K562 (cell line): Measurements from ENCODE around the gene AP1B1. TPM values are rescaled to one million over a fixed set of nuclear protein-coding genes. Genes with fewer than 3 reads are reported as not detected.

Experiments
- ATAC-seq: fragments of 200-7000 bp; cut with Tn5 transposase; 3 replicates; pipeline ENCODE4 v1.9.1; 2020; ENCODE audit warnings: moderate library complexity
- BruUV-seq: library from RNA; stranded (reverse); fragments of 400-500 nt; replicated peaks from 2 replicates; lab custom pipeline; 2021; lab: Mats Ljungman, UMichigan
- CTCF ChIA-PET: fragments of 300-600 bp; formaldehyde crosslinking; extraction: SDS; loops from one replicate; lab custom pipeline; 2021; ENCODE audit warnings: low intra/inter-chr PET ratio; lab: Yijun Ruan, JAX
- POLR2A ChIA-PET: fragments of 300-600, 350-650 bp; sonication (Branson Sonifier 250); formaldehyde crosslinking; extraction: SDS; loops from one replicate; lab custom pipeline; 2021; ENCODE audit warnings: antibody characterized with exemption, inconsistent platforms; lab: Yijun Ruan, JAX
- DNase-seq, 4 experiments: peaks; one replicate each; pipeline versions ENCODE4 v3.0.0 to v3.0.0-alpha.2; 2011 to 2018; ENCODE audit warnings: low spot score in 3 of 4, mixed read lengths in 3 of 4; ENCODE audit errors: extremely low read depth in 1 of 4
- FAIRE-seq: peaks from 2 replicates; lab custom pipeline; 2011; peaks lifted over from hg19 to GRCh38; lab: Jason Lieb, UNC
- H2AFZ ChIP-seq: 2 replicates; pipeline ENCODE4 v1.6.0; 2011; ENCODE audit warnings: low read depth, low read length, control low read depth, inconsistent platforms
- H3K27ac ChIP-seq: fragments of 200-600 bp; 3 replicates; pipeline ENCODE4 v1.8.0; 2011; ENCODE audit warnings: low read depth, mild to moderate bottlenecking, control low read depth, inconsistent platforms, low read length, moderate library complexity, mixed read lengths; ENCODE audit errors: extremely low read depth
- H3K27me3 ChIP-seq, 2 experiments: fragments of 300-600 bp in 1 of 2; 2 replicates in 1 of 2; 3 replicates in 1 of 2; pipeline versions ENCODE4 v1.6.0 to v1.8.0; 2011; ENCODE audit warnings: inconsistent platforms in 2 of 2, low read length in 2 of 2, mild to moderate bottlenecking in 1 of 2, mixed read lengths in 1 of 2, moderate library complexity in 1 of 2; ENCODE audit not compliant: control insufficient read depth in 2 of 2, insufficient read depth in 2 of 2
- H3K36me3 ChIP-seq: fragments of 300-600 bp; 3 replicates; pipeline ENCODE4 v1.8.0; 2011; ENCODE audit warnings: mild to moderate bottlenecking, low read length, inconsistent platforms; ENCODE audit not compliant: control insufficient read depth, insufficient read depth
- H3K4me1 ChIP-seq, 2 experiments: fragments of 200-600 bp in 1 of 2; replicated peaks in 1 of 2; 2 replicates in 1 of 2; 3 replicates in 1 of 2; pipeline versions ENCODE4 v1.5.1 to v1.8.0; 2011; ENCODE audit warnings: inconsistent platforms in 2 of 2, low read length in 2 of 2, mild to moderate bottlenecking in 1 of 2, mixed read lengths in 1 of 2, moderate library complexity in 1 of 2; ENCODE audit not compliant: control insufficient read depth in 2 of 2, insufficient read depth in 2 of 2
- H3K4me2 ChIP-seq: 2 replicates; pipeline ENCODE4 v1.6.1; 2011; ENCODE audit warnings: low read length, control low read depth, inconsistent platforms, mixed read lengths; ENCODE audit not compliant: insufficient read depth
- H3K4me3 ChIP-seq: fragments of 200-600 bp; sonication (generic), shearing (Covaris generic); 2 replicates; pipeline ENCODE4 v1.5.1; 2016; ENCODE audit warnings: control low read depth, inconsistent platforms
- H3K79me2 ChIP-seq: fragments of 200-600 bp; 3 replicates; pipeline ENCODE4 v1.8.0; 2011; ENCODE audit warnings: low read length, inconsistent platforms; ENCODE audit not compliant: control insufficient read depth, insufficient read depth
- H3K9ac ChIP-seq, 2 experiments: 2 replicates each; pipeline versions ENCODE4 v1.6.0 to v1.6.1; 2011; ENCODE audit warnings: low read depth in 2 of 2, low read length in 2 of 2, control low read depth in 1 of 2, inconsistent platforms in 1 of 2, mild to moderate bottlenecking in 1 of 2, mixed read lengths in 1 of 2; ENCODE audit not compliant: insufficient read depth in 1 of 2
- H3K9me1 ChIP-seq: one replicate; pipeline ENCODE4 v1.6.0; 2011; ENCODE audit warnings: inconsistent platforms, mild to moderate bottlenecking, low read length, moderate library complexity; ENCODE audit not compliant: control insufficient read depth, insufficient read depth
- H3K9me3 ChIP-seq: replicated peaks from 2 replicates; pipeline ENCODE4 v1.5.1; 2011; ENCODE audit warnings: low read depth, low read length, inconsistent platforms; ENCODE audit not compliant: control insufficient read depth, insufficient read depth
- H4K20me1 ChIP-seq: replicated peaks from 2 replicates; pipeline ENCODE4 v1.6.1; 2011; ENCODE audit warnings: low read length, inconsistent platforms, mixed read lengths; ENCODE audit not compliant: control insufficient read depth, insufficient read depth
- ATF3 ChIP-seq, 2 experiments: fragments of 450-650 bp in 1 of 2; sonication (generic) in 1 of 2; formaldehyde crosslinking in 1 of 2; IDR thresholded peaks in 1 of 2; conservative IDR thresholded peaks in 1 of 2; 2 replicates each; pipeline versions ENCODE4 v1.6.1 to v1.8.1; 2016 to 2023; ENCODE audit warnings: mild to moderate bottlenecking in 2 of 2, moderate library complexity in 2 of 2, inconsistent platforms in 1 of 2, missing genetic modification reagents in 1 of 2
- DACH1 ChIP-seq: fragments of 450-650 bp; IDR thresholded peaks from 2 replicates; pipeline ENCODE4 v1.6.1; 2018; ENCODE audit not compliant: partially characterized antibody
- MCM2 ChIP-seq: fragments of 450-650 bp; IDR thresholded peaks from 2 replicates; pipeline ENCODE4 v1.6.1; 2017; ENCODE audit warnings: low read depth, mild to moderate bottlenecking
- STAT5A ChIP-seq: IDR thresholded peaks from 2 replicates; pipeline ENCODE4 v1.6.1; 2012; ENCODE audit warnings: low read length, inconsistent platforms, borderline replicate concordance
- ZFX ChIP-seq: sonication (generic); formaldehyde crosslinking; IDR thresholded peaks from 2 replicates; pipeline ENCODE4 v1.8.0; 2022; ENCODE audit warnings: mild to moderate bottlenecking, missing genetic modification reagents, moderate library complexity
- ZNF316 ChIP-seq: fragments of 450-650 bp; IDR thresholded peaks from 2 replicates; pipeline ENCODE4 v1.6.1; 2016
- WGBS: fragments of 100-300 bp; shearing (Covaris generic); methylation state at CpG from one replicate; pipeline ENCODE4 v1.1.6; 2016; ENCODE audit warnings: low coverage, mixed read lengths; ENCODE audit not compliant: insufficient coverage; ENCODE audit errors: missing lambda C conversion rate; 5-methylcytosine and 5-hydroxymethylcytosine counted together
- in situ Hi-C: fragments of 300-500 bp; cut with MboI; formaldehyde crosslinking; loops from 4 replicates; pipeline ENCODE4 v1.15.0; 2018; ENCODE audit warnings: inconsistent platforms, mixed read lengths
- intact Hi-C: fragments of 100-400 bp; cut with micrococcal nuclease; formaldehyde crosslinking; loops from 2 replicates; pipeline ENCODE4 v1.14.2; 2022
- polyA plus RNA-seq, 8 experiments: library from polyadenylated mRNA; depleted of rRNA in 4 of 8; stranded (reverse) in 5 of 8; unstranded in 3 of 8; fragments of >200 nt; fragmentation: Nextera tagmentation in 2 of 8; fragmentation: Illumina TruSeq in 1 of 8; extraction: Ambion mirVana in 2 of 8; extraction: Trizol in 1 of 8; gene quantifications; 2 replicates each; pipeline versions ENCODE4 v1.2.1 to v1.2.3, GENCODE V29; 2011 to 2014; ENCODE audit warnings: inconsistent platforms in 1 of 8, missing spikeins in 1 of 8
- total RNA-seq, 7 experiments: library from RNA; depleted of rRNA in 6 of 7; stranded (reverse); fragments of >200 nt in 6 of 7; fragmentation: Illumina TruSeq in 2 of 7; extraction: Trizol in 2 of 7; gene quantifications; 2 replicates each; pipeline versions ENCODE4 v1.2.1 to v1.2.3, GENCODE V29; 2011 to 2021; ENCODE audit warnings: low replicate concordance in 1 of 7

AP1B1 gene
- total and polyA plus RNA-seq, 9 of the 15 experiments (the other 6 are each of a cell fraction or from before 2014, with no cell fraction given): 1.2 to 60.9 (median 30.1) TPM

GRCh38 chr22:29435236-29436136, 47.1 kb upstream of the AP1B1 start:
- Histone ChIP-seq H3K9ac (no peak overlapping the region), H3K4me2 (no peak overlapping the region), H3K4me3 (no peak overlapping the region), H3K9me3 (no peaks in the 10 kb centered on the region), H3K27ac (no peak overlapping the region), H3K79me2 (no peaks in the 10 kb centered on the region), H3K4me1 (no peaks in the 10 kb centered on the region), H3K36me3 (no peaks in the 10 kb centered on the region), H2AFZ (no peak overlapping the region), H3K9me1 (no peaks in the 10 kb centered on the region), H4K20me1 (no peaks in the 10 kb centered on the region), H3K27me3 (peaks cover 5% of the 10 kb centered on the region in 2 experiments; a peak in 2 of 5 replicates)
- ATAC-seq (no peak), DNase-seq (no peak), FAIRE-seq (no peak)
- in situ Hi-C loops: no loop called here
- 0% methylated on average over 5 of the region's 5 CpGs for WGBS
- POLR2A ChIA-PET: interaction anchor here (0.5 to 0.8 kb wide), 2 partner anchors 10 to 13 kb away, joined by 3 read pairs; no protein-coding TSS in a partner anchor
- 0 out of 2 replicates have a peak, but pooled peaks have one; percentile 5 for TF ChIP-seq ZNF316
- no peak for TF ChIP-seq DACH1
- no TSS peak for BruUV-seq
- intact Hi-C loops: no loop called here
- CTCF ChIA-PET: no interaction called here

DNA sequence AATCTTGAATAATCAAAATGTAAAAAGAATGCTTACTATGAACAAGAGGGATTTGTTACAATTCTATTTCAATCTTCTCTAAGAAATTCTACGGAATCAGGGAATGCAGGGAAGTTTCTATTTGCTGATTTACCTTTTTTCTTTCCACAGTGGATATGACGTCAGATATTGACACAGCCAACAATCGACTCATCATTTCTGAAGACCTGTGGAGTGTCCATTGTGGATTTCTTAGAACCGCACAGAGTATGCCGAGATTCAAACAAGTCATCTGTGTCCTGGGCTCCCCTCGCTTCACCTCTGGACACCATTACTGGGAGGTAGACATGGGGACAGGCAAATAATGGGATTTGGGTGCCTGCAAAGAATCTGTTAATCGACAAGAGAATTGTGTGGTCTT, 45.9 kb upstream of the AP1B1 start:
- Histone ChIP-seq H4K20me1 (no peaks in the 10 kb centered on the region), H2AFZ (no peak overlapping the region), H3K9ac (no peak overlapping the region), H3K27me3 (peaks cover 5% of the 10 kb centered on the region in 2 experiments; a peak in 2 of 5 replicates), H3K36me3 (no peaks in the 10 kb centered on the region), H3K9me3 (no peaks in the 10 kb centered on the region), H3K27ac (no peak overlapping the region), H3K9me1 (no peaks in the 10 kb centered on the region), H3K4me3 (no peak overlapping the region), H3K79me2 (no peaks in the 10 kb centered on the region), H3K4me2 (no peak overlapping the region), H3K4me1 (no peaks in the 10 kb centered on the region)
- ChIA-PET POLR2A (interaction anchor here (0.6 to 0.7 kb wide), 2 partner anchors 35 to 353 kb away, joined by 3 to 4 read pairs; no protein-coding TSS in a partner anchor), CTCF (no interaction called here)
- WGBS: 0% methylated on average over 6 of the region's 7 CpGs
- FAIRE-seq: no peak
- ATAC-seq: no peak
- TF ChIP-seq ATF3 (IDR thresholded peaks at IDR 0.05): peak; percentile 37; the same call in 1 of the 2 replicates
- no peak for TF ChIP-seq ATF3 (CRISPR knock-in tag; conservative IDR thresholded peaks at IDR 0.05)
- no peak for TF ChIP-seq STAT5A
- TF ChIP-seq MCM2: no peak
- no peak for TF ChIP-seq ZFX (CRISPR knock-in tag)
- DNase-seq: no peak
- intact Hi-C loops: no loop called here
- in situ Hi-C loops: no loop called here
- BruUV-seq: no TSS peak
